ENCODE results near the gene RFC5.
"Not testable (repeated sequence)": the region's sequence is repeated elsewhere in the genome, so short reads cannot be mapped to it uniquely, and the experiment has no call there.

RFC5 gene

GRCh38 chr12:118053071-118053985, 36.8 kb downstream of the RFC5 start:
- no peak for DNase-seq

DNA sequence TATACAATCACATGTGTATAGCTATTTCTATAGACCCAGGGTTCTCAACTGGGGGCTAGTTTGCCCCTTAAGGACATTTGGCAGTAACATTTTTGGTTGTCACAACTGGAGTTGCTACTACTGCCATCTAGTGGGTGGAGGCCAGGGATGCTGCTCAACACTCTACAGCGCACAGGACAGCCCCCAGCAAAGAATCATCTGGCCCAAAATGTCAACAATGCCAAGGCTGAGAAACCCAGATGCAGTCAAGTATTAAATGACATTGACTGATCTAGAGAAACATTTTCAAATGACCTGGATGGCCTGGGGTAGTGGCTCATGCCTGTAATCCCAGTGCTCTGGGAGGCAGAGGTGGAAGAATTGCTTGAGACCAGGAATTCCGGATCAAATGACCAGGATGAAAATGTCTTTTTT, 38.6 kb downstream of the RFC5 start:
- peak in 1 of 2 experiments; percentile 36 for DNase-seq

DNA sequence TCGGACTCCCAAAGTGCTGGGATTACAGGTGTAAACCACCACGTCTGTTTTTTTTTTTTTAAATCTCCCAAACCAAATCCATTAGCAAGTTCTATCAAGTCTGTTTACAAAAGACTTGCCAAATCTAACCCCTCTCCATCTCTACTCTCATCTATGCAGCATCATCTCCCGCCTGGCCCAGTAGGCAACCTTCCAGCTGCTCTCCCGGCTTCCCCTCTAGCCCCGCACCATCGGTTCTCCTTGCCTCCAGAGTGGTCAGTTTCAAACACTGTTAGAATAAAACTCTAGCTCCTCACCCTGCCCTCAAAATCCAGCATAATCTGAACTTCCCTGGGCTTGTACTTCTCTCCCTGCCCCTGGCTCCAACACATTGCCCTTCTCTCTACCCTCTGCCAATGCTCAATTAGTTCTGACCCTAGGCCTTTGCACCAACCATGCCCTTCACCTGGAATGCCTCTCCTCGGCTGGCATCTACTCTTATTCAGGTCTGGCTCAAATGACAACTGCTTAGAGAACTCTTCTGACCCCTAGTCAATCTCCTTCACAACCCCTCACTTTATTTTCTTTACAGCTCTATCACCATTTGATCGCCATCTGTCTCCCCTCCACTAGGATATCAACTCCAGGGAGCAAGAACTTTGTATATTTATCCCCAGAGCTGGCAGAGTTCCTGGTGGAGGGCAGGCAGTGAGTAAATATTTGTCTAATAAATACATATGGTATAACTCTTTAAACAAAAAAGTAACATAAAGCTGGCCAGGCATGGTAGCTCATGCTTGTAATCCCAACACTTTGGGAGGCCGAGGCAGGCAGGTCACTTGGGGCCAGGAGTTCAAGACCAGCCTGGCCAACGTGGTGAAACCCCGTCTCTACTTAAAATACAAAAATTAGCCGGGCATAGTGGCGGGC, 39.6 kb downstream of the RFC5 start:
- DNase-seq, result peak in 1 of 2 experiments; percentile 23

GRCh38 chr12:118058227-118058626, 41.7 kb downstream of the RFC5 start:
- no peak for DNase-seq

DNA sequence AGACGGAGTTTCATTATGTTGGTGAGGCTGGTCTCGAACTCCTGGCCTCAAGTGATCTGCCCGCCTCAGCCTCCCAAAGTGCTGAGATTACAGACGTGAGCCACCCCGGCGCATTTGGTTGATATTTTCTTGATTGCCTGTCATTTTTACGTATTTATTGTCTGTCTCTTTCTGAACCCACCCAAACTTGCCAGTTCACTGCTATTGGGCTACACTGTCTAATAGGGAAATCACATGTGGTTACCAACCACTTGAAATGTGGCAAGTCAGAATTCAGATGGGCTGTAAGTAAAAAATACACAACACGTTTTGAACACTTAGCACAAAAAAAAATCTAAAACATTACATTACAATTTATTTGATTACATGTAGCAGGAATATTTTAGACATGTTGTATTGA, 42.4 kb downstream of the RFC5 start:
- no peak for DNase-seq

GRCh38 chr12:118059341-118060191, 43.1 kb downstream of the RFC5 start:
- no peak for DNase-seq

GRCh38 chr12:118060301-118061010, 44.0 kb downstream of the RFC5 start:
- DNase-seq, result no peak

GRCh38 chr12:118061011-118061872, 44.7 kb downstream of the RFC5 start, which contains the start of gene WSB2:
TSS of gene WSB2 (minus strand) at chr12:118061179. CDS start at chr12:118061048, 131 bp downstream.
- DNase-seq, result peak in 1 of 2 experiments; percentile 16

- no peak for DNase-seq
Measured at GRCh38 chr12:118061873-118062843, 45.7 kb downstream of the RFC5 start.

DNA sequence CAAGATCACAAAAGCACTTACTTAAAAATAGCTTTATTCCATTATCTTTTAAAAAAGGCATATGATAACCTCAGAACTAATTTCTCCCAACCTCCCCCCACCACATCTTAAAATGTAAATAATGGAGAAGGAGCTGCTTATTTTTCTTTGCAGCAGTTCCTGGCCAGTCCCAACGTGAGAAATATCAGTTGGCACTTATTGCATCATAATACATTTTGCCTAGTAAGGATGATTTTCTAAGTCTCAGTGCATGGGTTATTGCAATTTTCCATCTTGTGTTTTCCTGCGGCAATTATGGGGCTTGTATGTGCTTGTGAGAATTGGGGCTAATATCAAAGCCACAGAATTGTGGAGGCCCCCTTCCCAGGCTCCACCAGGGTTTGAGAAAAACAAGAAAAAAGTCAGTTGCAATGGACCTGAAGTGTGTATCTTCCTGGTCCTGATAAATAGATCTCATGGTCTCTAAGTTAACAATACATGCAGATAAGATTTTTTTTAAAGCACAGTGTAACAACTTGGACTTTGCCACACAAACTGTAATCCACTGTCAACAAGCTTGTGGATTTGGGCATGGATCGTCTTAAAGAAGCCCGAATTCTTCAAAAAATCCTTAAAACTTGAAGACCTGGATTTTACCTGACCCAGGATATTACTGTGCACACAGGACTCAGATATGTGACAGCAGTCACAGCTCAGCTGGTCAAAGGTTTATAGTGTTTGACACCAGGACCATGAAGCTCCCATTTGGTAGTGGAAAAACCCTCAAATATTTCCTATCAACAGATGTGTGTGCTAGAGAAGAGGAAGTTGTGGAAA, 47.3 kb downstream of the RFC5 start:
- no peak for DNase-seq

DNA sequence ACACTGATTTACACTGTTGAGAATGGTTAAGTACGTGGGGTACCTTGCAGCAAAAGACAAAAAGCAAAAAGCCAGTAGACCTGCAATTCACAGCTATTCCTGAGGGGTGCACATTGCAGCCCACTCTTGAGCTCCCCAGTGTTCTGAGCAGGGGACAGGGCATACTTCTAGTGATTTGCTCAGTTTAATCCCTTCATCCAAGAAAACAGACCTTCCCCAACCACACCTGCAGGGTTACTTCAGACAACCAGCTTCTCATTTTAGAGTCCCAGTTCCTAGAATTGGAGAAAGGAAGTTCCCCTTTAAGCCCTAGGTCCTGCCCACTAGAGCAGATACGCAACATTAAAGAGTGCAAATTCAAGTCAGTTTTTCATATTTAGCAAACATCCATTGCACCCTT, 48.1 kb downstream of the RFC5 start:
- no peak for DNase-seq

GRCh38 chr12:118065380-118065779, 48.9 kb downstream of the RFC5 start:
- DNase-seq, result no peak

GRCh38 chr12:118068445-118068844, 51.9 kb downstream of the RFC5 start:
- no peak for DNase-seq

DNA sequence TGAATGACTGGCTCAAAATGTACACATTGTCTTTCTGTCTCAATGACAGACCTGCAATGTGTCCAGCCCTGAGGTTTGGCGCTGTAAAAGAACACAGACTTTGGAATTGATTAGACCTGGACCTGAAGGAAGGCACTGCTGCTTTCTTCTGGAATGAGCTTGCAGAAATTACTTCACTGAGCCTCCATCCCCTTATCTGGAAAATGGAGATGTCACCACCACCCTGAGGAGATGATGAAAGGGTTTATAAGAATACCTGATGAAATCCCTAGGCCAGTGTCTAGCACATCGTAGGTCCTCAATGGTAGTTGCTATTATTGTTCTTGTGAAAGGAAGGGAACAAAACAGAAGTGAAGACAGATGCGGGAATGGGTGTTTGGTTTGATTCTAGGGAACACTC, 54.1 kb downstream of the RFC5 start:
- no peak for DNase-seq

- no peak for DNase-seq
Measured at GRCh38 chr12:118073768-118074167, 57.3 kb downstream of the RFC5 start.

DNA sequence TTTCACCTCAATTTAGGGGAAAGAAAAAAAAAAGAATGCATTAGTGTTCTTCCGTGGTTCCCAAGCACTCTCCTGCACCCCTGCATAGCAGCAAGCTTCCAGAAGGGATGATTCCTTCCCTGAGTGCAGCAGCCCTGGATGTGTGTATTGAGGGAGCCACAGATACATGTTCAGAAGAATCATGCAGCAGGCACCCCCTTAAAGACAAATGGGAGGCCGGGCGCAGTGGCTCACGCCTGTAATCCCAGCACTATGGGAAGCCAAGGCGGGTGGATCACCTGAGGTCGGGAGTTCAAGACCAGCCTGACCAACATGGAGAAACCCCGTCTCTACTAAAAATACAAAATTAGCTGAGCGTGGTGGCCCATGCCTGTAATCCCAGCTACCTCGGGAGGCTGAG, 65.0 kb downstream of the RFC5 start:
- DNase-seq, result not testable (repeated sequence)

Data from NCI-H446 (cell line).